GM10266 (cell line): ENCODE measurements around the gene PTPN12.

Experiments used
- DNase-seq: peaks from one replicate; pipeline ENCODE4 v3.0.0; 2012; ENCODE audit errors: extremely low spot score
- CTCF ChIP-seq: IDR thresholded peaks from 2 replicates; pipeline ENCODE4 v1.5.1; 2012; ENCODE audit warnings: mild to moderate bottlenecking, low read depth; ENCODE audit not compliant: control insufficient read depth, insufficient read depth; ENCODE audit errors: missing control alignments

Gene PTPN12

GRCh38 chr7:77667459-77668086, 130.5 kb downstream of the PTPN12 start:
- DNase-seq: no peak
- no peak for TF ChIP-seq CTCF

GRCh38 chr7:77674878-77675277, 137.8 kb downstream of the PTPN12 start:
- no peak for TF ChIP-seq CTCF
- DNase-seq: no peak

- TF ChIP-seq CTCF: no peak
- DNase-seq: no peak
These were observed 142.5 kb downstream of the PTPN12 start for GRCh38 chr7:77679608-77680007.

- no peak for TF ChIP-seq CTCF
- no peak for DNase-seq
These were observed 143.2 kb downstream of the PTPN12 start for GRCh38 chr7:77680266-77680665.

GRCh38 chr7:77684030-77684429, 146.9 kb downstream of the PTPN12 start:
- no peak for TF ChIP-seq CTCF
- DNase-seq: no peak

- no peak for DNase-seq
These were observed 148.1 kb downstream of the PTPN12 start for GRCh38 chr7:77685233-77685632.

More at GRCh38 chr7:77685233-77685632, 148.1 kb downstream of the PTPN12 start:
- TF ChIP-seq CTCF: no peak
